SK-N-SH (cell line): ENCODE measurements around the gene UBXN2A. TPM values are rescaled to one million over a fixed set of nuclear protein-coding genes. Genes with fewer than 3 reads are reported as not detected.

Experiments
- CTCF ChIA-PET: fragments of 300-600, 350-600 bp; formaldehyde crosslinking; extraction: SDS; loops from one replicate; lab custom pipeline; 2021; lab: Yijun Ruan, JAX
- POLR2A ChIA-PET: fragments of 350-600 bp; sonication (Branson Sonifier 250); formaldehyde crosslinking; extraction: SDS; loops from one replicate; lab custom pipeline; 2020; ENCODE audit warnings: antibody characterized with exemption, inconsistent platforms; lab: Yijun Ruan, JAX
- DNase-seq: peaks from one replicate; pipeline ENCODE4 v3.0.0; 2012
- H2AFZ ChIP-seq: fragments of 200-600 bp; sonication (generic); 2 replicates; pipeline ENCODE4 v1.8.1; 2016; ENCODE audit warnings: antibody characterized with exemption, mild to moderate bottlenecking, low read depth
- H3F3A ChIP-seq: fragments of 200-600 bp; sonication (generic); replicated peaks from 2 replicates; pipeline ENCODE3; 2016; ENCODE audit warnings: antibody characterized with exemption, mild to moderate bottlenecking; ENCODE audit not compliant: insufficient read depth
- H3K27ac ChIP-seq, 2 experiments: fragments of 200-500 bp in 1 of 2; fragments of 200-600 bp in 1 of 2; sonication (Bioruptor generic) in 1 of 2; sonication (generic), shearing (Covaris generic) in 1 of 2; 2 replicates each; pipeline versions ENCODE4 v1.5.1 to v1.6.1; 2014 to 2016; ENCODE audit warnings: low read depth in 2 of 2, inconsistent platforms in 1 of 2, low read length in 1 of 2, mild to moderate bottlenecking in 1 of 2, mixed read lengths in 1 of 2
- H3K27me3 ChIP-seq: fragments of 200-600 bp; sonication (generic), shearing (Covaris generic); 2 replicates; pipeline ENCODE4 v1.6.1; 2016; ENCODE audit warnings: mixed run types; ENCODE audit not compliant: insufficient read depth
- H3K36me3 ChIP-seq, 2 experiments: fragments of 200-500 bp in 1 of 2; fragments of 200-600 bp in 1 of 2; sonication (Bioruptor generic) in 1 of 2; sonication (generic) in 1 of 2; replicated peaks in 1 of 2; 2 replicates each; pipeline versions ENCODE3 to v1.5.1; 2014 to 2016; ENCODE audit warnings: low read length in 1 of 2, mild to moderate bottlenecking in 1 of 2; ENCODE audit not compliant: insufficient read depth in 2 of 2, control insufficient read depth in 1 of 2
- H3K4me1 ChIP-seq, 2 experiments: fragments of 200-500 bp in 1 of 2; fragments of 200-600 bp in 1 of 2; sonication (Bioruptor generic) in 1 of 2; sonication (generic), shearing (Covaris generic) in 1 of 2; 2 replicates each; pipeline versions ENCODE4 v1.5.1 to v1.6.1; 2014 to 2016; ENCODE audit warnings: low read depth in 1 of 2, low read length in 1 of 2, mixed run types in 1 of 2; ENCODE audit not compliant: insufficient read depth in 2 of 2, control insufficient read depth in 1 of 2
- H3K4me2 ChIP-seq: fragments of 200-600 bp; sonication (generic), shearing (Covaris generic); 2 replicates; pipeline ENCODE4 v1.6.1; 2017; ENCODE audit warnings: mixed run types
- H3K4me3 ChIP-seq, 2 experiments: fragments of 200-500 bp in 1 of 2; fragments of 200-600 bp in 1 of 2; sonication (Bioruptor generic) in 1 of 2; sonication (generic), shearing (Covaris generic) in 1 of 2; 2 replicates each; pipeline versions ENCODE4 v1.5.1 to v1.8.1; 2014 to 2016; ENCODE audit warnings: low read depth in 2 of 2, inconsistent platforms in 1 of 2, low read length in 1 of 2, mild to moderate bottlenecking in 1 of 2, mixed read lengths in 1 of 2, moderate library complexity in 1 of 2
- H3K79me2 ChIP-seq: fragments of 200-600 bp; sonication (generic); 2 replicates; pipeline ENCODE4 v1.8.1; 2017; ENCODE audit warnings: mild to moderate bottlenecking; ENCODE audit not compliant: insufficient read depth
- H3K9ac ChIP-seq: fragments of 200-600 bp; sonication (generic); 2 replicates; pipeline ENCODE4 v1.6.1; 2017; ENCODE audit warnings: mixed run types
- H3K9me2 ChIP-seq: fragments of 200-600 bp; sonication (generic); 2 replicates; pipeline ENCODE4 v1.6.1; 2017; ENCODE audit warnings: mixed run types
- H3K9me3 ChIP-seq: fragments of 200-600 bp; sonication (generic); 2 replicates; pipeline ENCODE4 v1.6.1; 2017; ENCODE audit warnings: mixed run types, mild to moderate bottlenecking, moderate library complexity
- H4K20me1 ChIP-seq: fragments of 200-600 bp; sonication (generic); 2 replicates; pipeline ENCODE4 v1.6.1; 2017; ENCODE audit warnings: mild to moderate bottlenecking, mixed run types; ENCODE audit not compliant: insufficient read depth
- EP300 ChIP-seq, 2 experiments: IDR thresholded peaks; 2 replicates each; pipeline versions ENCODE4 v1.4.0 to v1.6.1; 2012; ENCODE audit warnings: borderline replicate concordance in 1 of 2, low read depth in 1 of 2, low read length in 1 of 2
- FOXJ3 ChIP-seq: sonication (generic); formaldehyde crosslinking; IDR thresholded peaks from 2 replicates; pipeline ENCODE4 v1.5.1; 2020; ENCODE audit warnings: mild to moderate bottlenecking, missing genetic modification reagents
- FOXM1 ChIP-seq: IDR thresholded peaks from 2 replicates; pipeline ENCODE4 v1.4.0; 2012; ENCODE audit warnings: low read depth, mild to moderate bottlenecking
- MEF2A ChIP-seq: IDR thresholded peaks from 2 replicates; pipeline ENCODE4 v1.4.0; 2012; ENCODE audit warnings: low read depth, borderline replicate concordance
- MXI1 ChIP-seq: IDR thresholded peaks from 2 replicates; pipeline ENCODE4 v1.6.1; 2012; ENCODE audit warnings: mild to moderate bottlenecking, low read depth, low read length, improper control_type of control experiment
- NRF1 ChIP-seq: IDR thresholded peaks from 2 replicates; pipeline ENCODE4 v1.6.1; 2012; ENCODE audit warnings: low read depth, mild to moderate bottlenecking, low read length
- POLR2AphosphoS5 ChIP-seq: IDR thresholded peaks from 2 replicates; pipeline ENCODE4 v1.6.1; 2012; ENCODE audit warnings: low read depth, low read length
- RCOR1 ChIP-seq: fragments of 150-350 bp; IDR thresholded peaks from 2 replicates; pipeline ENCODE4 v1.6.1; 2017; ENCODE audit warnings: antibody characterized with exemption, low read length
- REST ChIP-seq: IDR thresholded peaks from 2 replicates; pipeline ENCODE4 v1.6.1; 2012; ENCODE audit warnings: mild to moderate bottlenecking, low read depth, low read length, moderate library complexity
- RFX5 ChIP-seq: IDR thresholded peaks from 2 replicates; pipeline ENCODE4 v1.6.1; 2012; ENCODE audit warnings: mild to moderate bottlenecking, improper control_type of control experiment, low read length
- RXRA ChIP-seq: IDR thresholded peaks from 2 replicates; pipeline ENCODE4 v1.4.0; 2012; ENCODE audit warnings: low read depth, mild to moderate bottlenecking, borderline replicate concordance
- SIN3A ChIP-seq: IDR thresholded peaks from 2 replicates; pipeline ENCODE4 v1.6.1; 2012; ENCODE audit warnings: low read depth, mild to moderate bottlenecking, low read length, moderate library complexity, borderline replicate concordance
- TAF1 ChIP-seq: IDR thresholded peaks from 2 replicates; pipeline ENCODE4 v1.6.1; 2012; ENCODE audit warnings: low read depth, mild to moderate bottlenecking, low read length, moderate library complexity, borderline replicate concordance
- TCF12 ChIP-seq: IDR thresholded peaks from 2 replicates; pipeline ENCODE4 v1.4.0; 2012
- ZBTB33 ChIP-seq: IDR thresholded peaks from 2 replicates; pipeline ENCODE4 v1.4.0; 2012; ENCODE audit warnings: low read depth, borderline replicate concordance
- WGBS: methylation state at CpG from one replicate; pipeline ENCODE4 v1.1.6; 2017; ENCODE audit warnings: low lambda C conversion rate; 5-methylcytosine and 5-hydroxymethylcytosine counted together
- polyA plus RNA-seq, 3 experiments: library from polyadenylated mRNA; depleted of rRNA; stranded (reverse); fragments of >200 nt; gene quantifications; 2 replicates each; pipeline ENCODE4 v1.2.3, GENCODE V29; 2012
- TF ChIP-seq, protein P1 (sequence below): fragments of 150-350 bp; IDR thresholded peaks from 2 replicates; pipeline ENCODE4 v1.6.1; 2016; ENCODE audit warnings: mild to moderate bottlenecking, low read depth, low read length
- TF ChIP-seq, protein P2 (sequence below): IDR thresholded peaks from 2 replicates; pipeline ENCODE4 v1.4.0; 2012; ENCODE audit warnings: low read depth, borderline replicate concordance
- TF ChIP-seq, protein P3 (sequence below): IDR thresholded peaks from 2 replicates; pipeline ENCODE4; 2012

The UBXN2A gene
- polyA plus RNA-seq, 1 of the 3 experiments (the other 2 are of a cell fraction), result 5.8 TPM

- WGBS, result 74% methylated on average over 11 of the region's 11 CpGs
- Histone ChIP-seq H3K27ac (peak overlapping the region in 1 of 2 experiments; percentile 1; a peak in 1 of 4 replicates), H3K9ac (peak overlapping the region; percentile 75; the same call in 1 of the 2 replicates), H3K4me3 (peak overlapping the region; percentile 75 to 89), H3K4me1 (peaks cover 3 to 15% of the 10 kb centered on the region in 2 experiments; a peak in 2 of 4 replicates), H3K79me2 (peaks cover 59% of the 10 kb centered on the region), H3K4me2 (peak overlapping the region; percentile 71), H3K27me3 (no peaks in the 10 kb centered on the region), H3K9me3 (no peaks in the 10 kb centered on the region), H3K9me2 (no peaks in the 10 kb centered on the region), H3F3A (peaks cover 15% of the 10 kb centered on the region), H4K20me1 (no peaks in the 10 kb centered on the region), H2AFZ (peak overlapping the region; percentile 87; the same call in 1 of the 2 replicates), H3K36me3 (no peaks in the 10 kb centered on the region)
- CTCF ChIA-PET, result no interaction called here
- POLR2A ChIA-PET, result interaction anchor here (1.7 kb wide), 1 partner anchor 31 kb away, joined by 16 read pairs; the partner anchor contains the start of gene SF3B6
- no peak for TF ChIP-seq TAF1
- TF ChIP-seq MEF2A, result no peak
- TF ChIP-seq SIN3A, result no peak
- TF ChIP-seq, protein P1, sequence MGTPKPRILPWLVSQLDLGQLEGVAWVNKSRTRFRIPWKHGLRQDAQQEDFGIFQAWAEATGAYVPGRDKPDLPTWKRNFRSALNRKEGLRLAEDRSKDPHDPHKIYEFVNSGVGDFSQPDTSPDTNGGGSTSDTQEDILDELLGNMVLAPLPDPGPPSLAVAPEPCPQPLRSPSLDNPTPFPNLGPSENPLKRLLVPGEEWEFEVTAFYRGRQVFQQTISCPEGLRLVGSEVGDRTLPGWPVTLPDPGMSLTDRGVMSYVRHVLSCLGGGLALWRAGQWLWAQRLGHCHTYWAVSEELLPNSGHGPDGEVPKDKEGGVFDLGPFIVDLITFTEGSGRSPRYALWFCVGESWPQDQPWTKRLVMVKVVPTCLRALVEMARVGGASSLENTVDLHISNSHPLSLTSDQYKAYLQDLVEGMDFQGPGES, result no peak
- no peak for TF ChIP-seq MXI1
- TF ChIP-seq FOXM1, result no peak
- no peak for TF ChIP-seq RXRA
- TF ChIP-seq, protein P2, sequence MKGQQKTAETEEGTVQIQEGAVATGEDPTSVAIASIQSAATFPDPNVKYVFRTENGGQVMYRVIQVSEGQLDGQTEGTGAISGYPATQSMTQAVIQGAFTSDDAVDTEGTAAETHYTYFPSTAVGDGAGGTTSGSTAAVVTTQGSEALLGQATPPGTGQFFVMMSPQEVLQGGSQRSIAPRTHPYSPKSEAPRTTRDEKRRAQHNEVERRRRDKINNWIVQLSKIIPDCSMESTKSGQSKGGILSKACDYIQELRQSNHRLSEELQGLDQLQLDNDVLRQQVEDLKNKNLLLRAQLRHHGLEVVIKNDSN, result no peak
- TF ChIP-seq NRF1, result no peak
- no peak for TF ChIP-seq TCF12
- no peak for TF ChIP-seq RFX5
- no peak for TF ChIP-seq EP300 (IDR thresholded peaks at IDR 0.05; ENCODE audit: borderline replicate concordance in 1 of 2, low read depth in 1 of 2, low read length in 1 of 2)
- TF ChIP-seq FOXJ3, result no peak
- no peak for TF ChIP-seq POLR2AphosphoS5
- no peak for TF ChIP-seq RCOR1
- TF ChIP-seq ZBTB33, result no peak
- no peak for TF ChIP-seq REST
- TF ChIP-seq, protein P3, sequence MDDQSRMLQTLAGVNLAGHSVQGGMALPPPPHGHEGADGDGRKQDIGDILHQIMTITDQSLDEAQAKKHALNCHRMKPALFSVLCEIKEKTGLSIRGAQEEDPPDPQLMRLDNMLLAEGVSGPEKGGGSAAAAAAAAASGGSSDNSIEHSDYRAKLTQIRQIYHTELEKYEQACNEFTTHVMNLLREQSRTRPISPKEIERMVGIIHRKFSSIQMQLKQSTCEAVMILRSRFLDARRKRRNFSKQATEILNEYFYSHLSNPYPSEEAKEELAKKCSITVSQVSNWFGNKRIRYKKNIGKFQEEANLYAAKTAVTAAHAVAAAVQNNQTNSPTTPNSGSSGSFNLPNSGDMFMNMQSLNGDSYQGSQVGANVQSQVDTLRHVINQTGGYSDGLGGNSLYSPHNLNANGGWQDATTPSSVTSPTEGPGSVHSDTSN, result no peak
- no peak for DNase-seq
These were observed 105.5 kb downstream of the UBXN2A start for GRCh38 chr2:24045511-24046508.
